ENCODE results near the gene SPPL2B. TPM values are rescaled to one million over a fixed set of nuclear protein-coding genes. Genes with fewer than 3 reads are reported as not detected.

The SPPL2B gene
- total RNA-seq, 5 donors from 2014 or later (not counting 1 experiment from before 2014, with no cell fraction given), result 96.5 to 173 (median 133) TPM

GRCh38 chr19:2315818-2316353 is 12.6 kb upstream of the SPPL2B start:
- Histone ChIP-seq H3K27ac (ENCODE audit: low read length) (no peak overlapping the region), H3K9me3 (no peaks in the 10 kb centered on the region), H3K4me3 (ENCODE audit: control insufficient read depth in 1 of 2, extremely low read depth in 1 of 2, low read length in 1 of 2) (no peak overlapping the region), H3K4me1 (ENCODE audit: control insufficient read depth in 1 of 2, extremely low read depth in 1 of 2, insufficient read depth in 2 of 2, low read length in 2 of 2) (peaks cover 0 to 12% of the 10 kb centered on the region in 2 experiments), H3K36me3 (ENCODE audit: control insufficient read depth in 2 of 2, extremely low read depth in 1 of 2, insufficient read depth in 1 of 2, low read length in 1 of 2) (peaks cover 0 to under 1% of the 10 kb centered on the region in 2 donors), H3K27me3 (replicated peaks in 1 of 2; ENCODE audit: control insufficient read depth in 2 of 2, extremely low read depth in 1 of 2, insufficient read depth in 2 of 2, low read length in 1 of 2) (peaks cover 0 to 35% of the 10 kb centered on the region in 2 experiments)
- Mint-ChIP-seq H3K36me3 (peaks cover 7% of the 10 kb centered on the region), H3K4me3 (no peak overlapping the region), H3K27ac (no peak overlapping the region), H3K27me3 (peaks cover 20 to 28% of the 10 kb centered on the region in 2 donors), H3K9me3 (peaks cover 6 to 11% (median 10%) of the 10 kb centered on the region in 3 donors), H3K4me1 (peaks cover 0 to 5% (median 4%) of the 10 kb centered on the region in 3 donors)
- DNase-seq, result peak in 7 of 35 experiments; percentile 14 to 44 (median 29)
- POLR2A ChIA-PET, result interaction anchor here in 1 of 2 donors (0.5 kb wide), 1 partner anchor 110 kb away, joined by 3 read pairs; no protein-coding TSS in a partner anchor
- CTCF ChIA-PET, result no interaction called here
- 50% methylated on average over 14 of the region's 22 CpGs for WGBS (ENCODE audit: insufficient coverage)
- ATAC-seq (replicated peaks in 1 of 4), result peak in 3 of 4 experiments; percentile 26 to 61 (median 56)

GRCh38 chr19:2317300-2317699 is 11.2 kb upstream of the SPPL2B start:
- H3K4me3 ChIP-seq (ENCODE audit: control insufficient read depth in 1 of 2, extremely low read depth in 1 of 2, low read length in 1 of 2), result no peak overlapping the region
- H3K36me3 ChIP-seq (ENCODE audit: control insufficient read depth in 2 of 2, extremely low read depth in 1 of 2, insufficient read depth in 1 of 2, low read length in 1 of 2), result peaks cover 6 to 9% of the 10 kb centered on the region in 2 donors
- peaks cover 0 to 26% of the 10 kb centered on the region in 2 experiments for H3K27me3 ChIP-seq (replicated peaks in 1 of 2; ENCODE audit: control insufficient read depth in 2 of 2, extremely low read depth in 1 of 2, insufficient read depth in 2 of 2, low read length in 1 of 2)
- H3K27ac ChIP-seq (ENCODE audit: low read length), result no peak overlapping the region
- POLR2A ChIA-PET, result no interaction called here
- ATAC-seq (replicated peaks in 1 of 4) (no peak), DNase-seq (no peak)
- peaks cover 20 to 23% of the 10 kb centered on the region in 2 donors for H3K27me3 Mint-ChIP-seq
- peaks cover 0 to 12% of the 10 kb centered on the region in 2 experiments for H3K4me1 ChIP-seq (ENCODE audit: control insufficient read depth in 1 of 2, extremely low read depth in 1 of 2, insufficient read depth in 2 of 2, low read length in 2 of 2)
- H3K9me3 Mint-ChIP-seq, result peaks cover 6 to 11% (median 10%) of the 10 kb centered on the region in 3 donors
- no peak overlapping the region for H3K27ac Mint-ChIP-seq
- H3K9me3 ChIP-seq, result no peaks in the 10 kb centered on the region
- CTCF ChIA-PET, result no interaction called here
- peaks cover 7% of the 10 kb centered on the region for H3K36me3 Mint-ChIP-seq
- 87% methylated on average over 8 of the region's 13 CpGs for WGBS (ENCODE audit: insufficient coverage)
- no peak overlapping the region for H3K4me3 Mint-ChIP-seq
- peaks cover 0 to 5% (median 4%) of the 10 kb centered on the region in 3 donors for H3K4me1 Mint-ChIP-seq

GRCh38 chr19:2317756-2318155 is 10.7 kb upstream of the SPPL2B start:
- Mint-ChIP-seq H3K27me3 (peaks cover 20 to 22% of the 10 kb centered on the region in 2 donors), H3K4me1 (peaks cover 0 to 5% (median 4%) of the 10 kb centered on the region in 3 donors), H3K36me3 (peaks cover 7% of the 10 kb centered on the region), H3K9me3 (peaks cover 6 to 11% (median 10%) of the 10 kb centered on the region in 3 donors), H3K4me3 (no peak overlapping the region), H3K27ac (no peak overlapping the region)
- H3K4me1 ChIP-seq (ENCODE audit: control insufficient read depth in 1 of 2, extremely low read depth in 1 of 2, insufficient read depth in 2 of 2, low read length in 2 of 2), result peaks cover 0 to 8% of the 10 kb centered on the region in 2 experiments
- ChIA-PET POLR2A (no interaction called here), CTCF (no interaction called here)
- H3K27me3 ChIP-seq (replicated peaks in 1 of 2; ENCODE audit: control insufficient read depth in 2 of 2, extremely low read depth in 1 of 2, insufficient read depth in 2 of 2, low read length in 1 of 2), result peaks cover 0 to 22% of the 10 kb centered on the region in 2 experiments
- DNase-seq (no peak), ATAC-seq (replicated peaks in 1 of 4) (no peak)
- H3K27ac ChIP-seq (ENCODE audit: low read length), result no peak overlapping the region
- H3K36me3 ChIP-seq (ENCODE audit: control insufficient read depth in 2 of 2, extremely low read depth in 1 of 2, insufficient read depth in 1 of 2, low read length in 1 of 2), result peaks cover 9 to 10% of the 10 kb centered on the region in 2 donors
- WGBS (ENCODE audit: insufficient coverage), result over 99% methylated on average over 13 of the region's 25 CpGs
- H3K9me3 ChIP-seq, result no peaks in the 10 kb centered on the region
- H3K4me3 ChIP-seq (ENCODE audit: control insufficient read depth in 1 of 2, extremely low read depth in 1 of 2, low read length in 1 of 2), result no peak overlapping the region

- Mint-ChIP-seq H3K4me3 (no peak overlapping the region), H3K27me3 (peaks cover 9 to 11% of the 10 kb centered on the region in 2 donors), H3K36me3 (peaks cover 7% of the 10 kb centered on the region), H3K4me1 (peaks cover 0 to 4% (median 1%) of the 10 kb centered on the region in 3 donors), H3K27ac (no peak overlapping the region), H3K9me3 (peaks cover 6 to 11% (median 10%) of the 10 kb centered on the region in 3 donors)
- WGBS (ENCODE audit: insufficient coverage), result 90% methylated on average over 2 of the region's 6 CpGs
- H3K9me3 ChIP-seq, result no peaks in the 10 kb centered on the region
- DNase-seq (no peak), ATAC-seq (replicated peaks in 1 of 4) (no peak)
- H3K36me3 ChIP-seq (ENCODE audit: control insufficient read depth in 2 of 2, extremely low read depth in 1 of 2, insufficient read depth in 1 of 2, low read length in 1 of 2), result peaks cover 12 to 19% of the 10 kb centered on the region in 2 donors
- no peak overlapping the region for H3K27ac ChIP-seq (ENCODE audit: low read length)
- H3K4me3 ChIP-seq (ENCODE audit: control insufficient read depth in 1 of 2, extremely low read depth in 1 of 2, low read length in 1 of 2), result no peak overlapping the region
- ChIA-PET CTCF (no interaction called here), POLR2A (interaction anchor here in 1 of 2 donors (0.6 kb wide), 1 partner anchor 1727 kb away, joined by 5 read pairs; no protein-coding TSS in a partner anchor)
- peaks cover 0 to 11% of the 10 kb centered on the region in 2 experiments for H3K27me3 ChIP-seq (replicated peaks in 1 of 2; ENCODE audit: control insufficient read depth in 2 of 2, extremely low read depth in 1 of 2, insufficient read depth in 2 of 2, low read length in 1 of 2)
- H3K4me1 ChIP-seq (ENCODE audit: control insufficient read depth in 1 of 2, extremely low read depth in 1 of 2, insufficient read depth in 2 of 2, low read length in 2 of 2), result peaks cover 0 to 4% of the 10 kb centered on the region in 2 experiments
These were observed 9.6 kb upstream of the SPPL2B start for GRCh38 chr19:2318923-2319322.

GRCh38 chr19:2319551-2319950 is 8.9 kb upstream of the SPPL2B start:
- Histone ChIP-seq H3K27me3 (replicated peaks in 1 of 2; ENCODE audit: control insufficient read depth in 2 of 2, extremely low read depth in 1 of 2, insufficient read depth in 2 of 2, low read length in 1 of 2) (peaks cover 0 to 7% of the 10 kb centered on the region in 2 experiments), H3K27ac (ENCODE audit: low read length) (no peak overlapping the region), H3K4me3 (ENCODE audit: control insufficient read depth in 1 of 2, extremely low read depth in 1 of 2, low read length in 1 of 2) (no peak overlapping the region), H3K4me1 (ENCODE audit: control insufficient read depth in 1 of 2, extremely low read depth in 1 of 2, insufficient read depth in 2 of 2, low read length in 2 of 2) (peaks cover 0 to 4% of the 10 kb centered on the region in 2 experiments), H3K36me3 (ENCODE audit: control insufficient read depth in 2 of 2, extremely low read depth in 1 of 2, insufficient read depth in 1 of 2, low read length in 1 of 2) (peaks cover 17 to 23% of the 10 kb centered on the region in 2 donors), H3K9me3 (no peaks in the 10 kb centered on the region)
- peaks cover 0 to 7% (median 5%) of the 10 kb centered on the region in 3 donors for H3K4me1 Mint-ChIP-seq
- ChIA-PET POLR2A (interaction anchor here in 1 of 2 donors (0.6 kb wide), 1 partner anchor 182 kb away, joined by 3 read pairs; no protein-coding TSS in a partner anchor), CTCF (no interaction called here)
- peaks cover 7% of the 10 kb centered on the region for H3K36me3 Mint-ChIP-seq
- WGBS (ENCODE audit: insufficient coverage), result 97% methylated on average over 20 of the region's 20 CpGs
- DNase-seq (no peak), ATAC-seq (replicated peaks in 1 of 4) (no peak)
- peaks cover 4 to 6% of the 10 kb centered on the region in 2 donors for H3K27me3 Mint-ChIP-seq
- H3K4me3 Mint-ChIP-seq, result no peak overlapping the region
- H3K27ac Mint-ChIP-seq, result no peak overlapping the region
- H3K9me3 Mint-ChIP-seq, result peaks cover 6 to 11% (median 10%) of the 10 kb centered on the region in 3 donors

- Mint-ChIP-seq H3K27ac (no peak overlapping the region), H3K36me3 (peaks cover 4% of the 10 kb centered on the region), H3K4me1 (peaks cover under 1 to 10% (median 7%) of the 10 kb centered on the region in 3 donors), H3K27me3 (peaks cover 1 to 2% of the 10 kb centered on the region in 2 donors), H3K4me3 (no peak overlapping the region), H3K9me3 (peaks cover 2 to 7% (median 5%) of the 10 kb centered on the region in 3 donors)
- ChIA-PET CTCF (no interaction called here), POLR2A (interaction anchor here in 1 of 2 donors (0.6 kb wide), 1 partner anchor 182 kb away, joined by 3 read pairs; no protein-coding TSS in a partner anchor)
- WGBS (ENCODE audit: insufficient coverage), result 96% methylated on average over 10 of the region's 12 CpGs
- Histone ChIP-seq H3K9me3 (no peaks in the 10 kb centered on the region), H3K27ac (ENCODE audit: low read length) (no peak overlapping the region), H3K36me3 (ENCODE audit: control insufficient read depth in 2 of 2, extremely low read depth in 1 of 2, insufficient read depth in 1 of 2, low read length in 1 of 2) (peaks cover 20 to 24% of the 10 kb centered on the region in 2 donors), H3K4me3 (ENCODE audit: control insufficient read depth in 1 of 2, extremely low read depth in 1 of 2, low read length in 1 of 2) (no peak overlapping the region), H3K4me1 (ENCODE audit: control insufficient read depth in 1 of 2, extremely low read depth in 1 of 2, insufficient read depth in 2 of 2, low read length in 2 of 2) (peaks cover 0 to 7% of the 10 kb centered on the region in 2 experiments), H3K27me3 (replicated peaks in 1 of 2; ENCODE audit: control insufficient read depth in 2 of 2, extremely low read depth in 1 of 2, insufficient read depth in 2 of 2, low read length in 1 of 2) (peaks cover 0 to 3% of the 10 kb centered on the region in 2 experiments)
- DNase-seq (no peak), ATAC-seq (replicated peaks in 1 of 4) (no peak)
These were observed 8.4 kb upstream of the SPPL2B start for GRCh38 chr19:2320049-2320448.
